ENCODE measurements around the gene HLA-DPA1. TPM values are rescaled to one million over a fixed set of nuclear protein-coding genes. Genes with fewer than 3 reads are reported as not detected.

HLA-DPA1 gene
- 2.2 TPM for polyA plus RNA-seq (2013, experiment 1 of 2)
- polyA plus RNA-seq (2013, experiment 2 of 2): 2.2 TPM

DNA sequence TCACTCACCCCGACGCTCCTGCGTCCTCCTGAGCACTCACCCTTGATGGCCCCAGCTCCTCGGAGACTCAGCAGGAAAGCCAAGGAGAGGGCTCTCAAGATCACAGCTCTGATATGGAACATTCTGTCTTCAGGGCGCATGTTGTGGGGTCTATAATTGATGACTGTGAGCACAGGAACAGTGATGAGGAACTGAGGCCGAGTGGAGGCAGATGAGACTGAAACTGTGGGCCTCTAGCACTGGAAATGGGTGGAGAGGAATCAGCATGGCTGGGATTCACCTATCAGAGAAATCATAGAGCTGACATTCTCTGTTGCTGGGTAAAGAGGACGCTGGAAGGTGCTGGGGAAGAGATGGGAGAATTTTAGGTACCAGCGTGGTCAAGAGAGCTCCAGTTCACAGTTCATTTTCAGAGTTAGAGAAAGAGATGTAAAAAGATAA lies at the start of gene HLA-DPA1:
TSS of gene HLA-DPA1 (minus strand) at position 219 of the 441 bp plus-strand sequence.
- Histone ChIP-seq H2BK12ac (ENCODE audit: low read length) (no peak within 1 kb of the TSS), H3K4me3 (ENCODE audit: low read length in 2 of 2) (no peak within 1 kb of the TSS), H3K23ac (ENCODE audit: low read depth, low read length, poor library complexity) (no peak within 1 kb of the TSS), H2BK120ac (ENCODE audit: low read depth, low read length) (no peak within 1 kb of the TSS), H4K91ac (ENCODE audit: low read depth, low read length, poor library complexity) (no peak within 1 kb of the TSS), H3K79me1 (ENCODE audit: low read depth, low read length) (no peaks in the 10 kb centered on the region), H2AFZ (ENCODE audit: low read length) (peak within 1 kb of the TSS; percentile 49), H4K8ac (ENCODE audit: low read depth, low read length) (no peak within 1 kb of the TSS), H2AK5ac (ENCODE audit: low read depth, low read length) (no peak within 1 kb of the TSS), H2BK5ac (ENCODE audit: low read length) (no peak within 1 kb of the TSS), H3K27me3 (ENCODE audit: control insufficient read depth in 3 of 3, insufficient read depth in 3 of 3, low read depth in 1 of 3, low read length in 3 of 3) (peaks cover 0 to 10% (median 0%) of the 10 kb centered on the region in 3 experiments), H3K36me3 (replicated peaks in 1 of 2; ENCODE audit: control insufficient read depth in 2 of 2, insufficient read depth in 2 of 2, low read length in 2 of 2) (no peaks in the 10 kb centered on the region), H3K4ac (ENCODE audit: low read length) (no peak within 1 kb of the TSS), H3K27ac (replicated peaks; ENCODE audit: low read length) (no peak within 1 kb of the TSS), H3K18ac (ENCODE audit: low read length) (no peak within 1 kb of the TSS), H3K4me1 (ENCODE audit: control insufficient read depth in 2 of 2, insufficient read depth in 1 of 2, low read depth in 1 of 2, low read length in 2 of 2) (no peaks in the 10 kb centered on the region), H3K9ac (ENCODE audit: low read depth, low read length, poor library complexity) (no peak within 1 kb of the TSS), H3K14ac (ENCODE audit: low read length) (no peak within 1 kb of the TSS), H2BK15ac (ENCODE audit: low read length) (no peak within 1 kb of the TSS), H3K9me3 (replicated peaks in 1 of 2; ENCODE audit: control insufficient read depth in 2 of 2, insufficient read depth in 1 of 2, low read depth in 1 of 2, low read length in 2 of 2) (no peaks in the 10 kb centered on the region), H3K4me2 (ENCODE audit: insufficient read depth, low read length, poor library complexity, severe bottlenecking) (no peak within 1 kb of the TSS)
- no peak for DNase-seq (ENCODE audit: low spot score)
- no CpG with 5 or more reads among the region's 8 CpGs for WGBS, 2 donors (ENCODE audit: extremely low coverage in 2 of 2, insufficient read length in 2 of 2, insufficient replicate concordance in 1 of 2)

DNA sequence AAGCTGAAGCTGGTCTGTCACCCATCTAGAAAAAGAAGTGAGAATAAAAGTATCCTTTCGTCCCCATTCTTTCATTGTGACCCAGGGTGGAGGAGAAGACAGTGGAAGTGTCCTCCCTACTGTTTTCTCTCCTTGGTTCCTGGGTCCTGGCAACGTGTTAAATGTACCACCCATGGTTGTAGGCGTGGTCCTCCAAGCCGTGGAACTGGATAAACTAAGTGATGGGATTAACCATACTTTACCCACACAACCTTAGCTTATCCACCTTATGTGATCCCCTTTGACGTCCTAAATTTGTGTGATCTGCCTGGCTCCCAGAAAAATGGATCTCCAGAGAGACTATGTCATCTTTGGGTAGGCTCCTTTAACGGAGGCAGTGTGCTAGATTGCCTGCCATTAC lies 49.7 kb upstream of the HLA-DPA1 start:
- Histone ChIP-seq H2BK12ac (ENCODE audit: low read length) (no peak overlapping the region), H3K4ac (ENCODE audit: low read length) (no peak overlapping the region), H3K27me3 (ENCODE audit: control insufficient read depth in 3 of 3, insufficient read depth in 3 of 3, low read depth in 1 of 3, low read length in 3 of 3) (peaks cover 0 to 29% (median 0%) of the 10 kb centered on the region in 3 experiments), H3K4me3 (ENCODE audit: low read length in 2 of 2) (no peak overlapping the region), H2BK15ac (ENCODE audit: low read length) (no peak overlapping the region), H2AFZ (ENCODE audit: low read length) (no peak overlapping the region), H2BK120ac (ENCODE audit: low read depth, low read length) (no peak overlapping the region), H3K9ac (ENCODE audit: low read depth, low read length, poor library complexity) (no peak overlapping the region), H3K79me1 (ENCODE audit: low read depth, low read length) (no peaks in the 10 kb centered on the region), H3K9me3 (replicated peaks in 1 of 2; ENCODE audit: control insufficient read depth in 2 of 2, insufficient read depth in 1 of 2, low read depth in 1 of 2, low read length in 2 of 2) (peaks cover 9 to 10% of the 10 kb centered on the region in 2 donors), H3K4me1 (ENCODE audit: control insufficient read depth in 2 of 2, insufficient read depth in 1 of 2, low read depth in 1 of 2, low read length in 2 of 2) (no peaks in the 10 kb centered on the region), H3K36me3 (replicated peaks in 1 of 2; ENCODE audit: control insufficient read depth in 2 of 2, insufficient read depth in 2 of 2, low read length in 2 of 2) (no peaks in the 10 kb centered on the region), H3K14ac (ENCODE audit: low read length) (no peak overlapping the region), H2AK5ac (ENCODE audit: low read depth, low read length) (no peak overlapping the region), H2BK5ac (ENCODE audit: low read length) (no peak overlapping the region), H3K23ac (ENCODE audit: low read depth, low read length, poor library complexity) (no peak overlapping the region), H4K8ac (ENCODE audit: low read depth, low read length) (no peak overlapping the region), H3K18ac (ENCODE audit: low read length) (no peak overlapping the region), H3K27ac (replicated peaks; ENCODE audit: low read length) (no peak overlapping the region), H3K4me2 (ENCODE audit: insufficient read depth, low read length, poor library complexity, severe bottlenecking) (no peak overlapping the region), H4K91ac (ENCODE audit: low read depth, low read length, poor library complexity) (no peak overlapping the region)
- WGBS, 2 donors (ENCODE audit: extremely low coverage in 2 of 2, insufficient read length in 2 of 2, insufficient replicate concordance in 1 of 2): no CpG with 5 or more reads among the region's 6 CpGs
- no peak for DNase-seq (ENCODE audit: low spot score)

DNA sequence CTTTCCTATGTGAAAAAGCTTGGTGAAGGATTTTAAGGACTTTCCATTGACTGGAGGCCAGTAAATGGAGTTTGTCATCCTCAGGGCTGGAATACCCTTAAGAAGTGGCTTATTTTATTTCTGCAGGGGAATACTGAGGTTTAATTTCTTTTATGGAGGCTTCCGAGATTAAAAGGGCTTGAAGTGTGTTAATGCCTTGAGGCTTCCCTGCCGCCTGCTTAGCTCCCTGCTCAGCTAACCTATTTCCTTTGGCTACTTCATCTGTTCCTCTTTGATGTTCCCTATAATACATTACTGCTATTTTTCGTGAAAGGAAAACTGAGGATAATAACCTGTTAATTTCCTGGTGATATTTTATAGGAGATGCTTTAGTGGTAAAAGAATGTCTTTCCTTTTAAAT lies 46.6 kb upstream of the HLA-DPA1 start:
- Histone ChIP-seq H2BK120ac (ENCODE audit: low read depth, low read length) (no peak overlapping the region), H3K4ac (ENCODE audit: low read length) (no peak overlapping the region), H2AFZ (ENCODE audit: low read length) (no peak overlapping the region), H3K14ac (ENCODE audit: low read length) (no peak overlapping the region), H3K79me1 (ENCODE audit: low read depth, low read length) (no peaks in the 10 kb centered on the region), H3K9ac (ENCODE audit: low read depth, low read length, poor library complexity) (no peak overlapping the region), H2BK15ac (ENCODE audit: low read length) (no peak overlapping the region), H2AK5ac (ENCODE audit: low read depth, low read length) (no peak overlapping the region), H3K4me1 (ENCODE audit: control insufficient read depth in 2 of 2, insufficient read depth in 1 of 2, low read depth in 1 of 2, low read length in 2 of 2) (peaks cover 5% of the 10 kb centered on the region in 2 donors), H3K23ac (ENCODE audit: low read depth, low read length, poor library complexity) (no peak overlapping the region), H3K4me3 (ENCODE audit: low read length in 2 of 2) (no peak overlapping the region), H4K8ac (ENCODE audit: low read depth, low read length) (no peak overlapping the region), H2BK12ac (ENCODE audit: low read length) (no peak overlapping the region), H3K4me2 (ENCODE audit: insufficient read depth, low read length, poor library complexity, severe bottlenecking) (no peak overlapping the region), H3K18ac (ENCODE audit: low read length) (no peak overlapping the region), H2BK5ac (ENCODE audit: low read length) (no peak overlapping the region), H4K91ac (ENCODE audit: low read depth, low read length, poor library complexity) (no peak overlapping the region), H3K9me3 (replicated peaks in 1 of 2; ENCODE audit: control insufficient read depth in 2 of 2, insufficient read depth in 1 of 2, low read depth in 1 of 2, low read length in 2 of 2) (peaks cover 8 to 9% of the 10 kb centered on the region in 2 donors), H3K27ac (replicated peaks; ENCODE audit: low read length) (no peak overlapping the region), H3K27me3 (ENCODE audit: control insufficient read depth in 3 of 3, insufficient read depth in 3 of 3, low read depth in 1 of 3, low read length in 3 of 3) (peaks cover 0 to 54% (median 5%) of the 10 kb centered on the region in 3 experiments), H3K36me3 (replicated peaks in 1 of 2; ENCODE audit: control insufficient read depth in 2 of 2, insufficient read depth in 2 of 2, low read length in 2 of 2) (no peaks in the 10 kb centered on the region)
- no CpG with 5 or more reads among the region's 3 CpGs for WGBS, 2 donors (ENCODE audit: extremely low coverage in 2 of 2, insufficient read length in 2 of 2, insufficient replicate concordance in 1 of 2)
- DNase-seq (ENCODE audit: low spot score): no peak

DNA sequence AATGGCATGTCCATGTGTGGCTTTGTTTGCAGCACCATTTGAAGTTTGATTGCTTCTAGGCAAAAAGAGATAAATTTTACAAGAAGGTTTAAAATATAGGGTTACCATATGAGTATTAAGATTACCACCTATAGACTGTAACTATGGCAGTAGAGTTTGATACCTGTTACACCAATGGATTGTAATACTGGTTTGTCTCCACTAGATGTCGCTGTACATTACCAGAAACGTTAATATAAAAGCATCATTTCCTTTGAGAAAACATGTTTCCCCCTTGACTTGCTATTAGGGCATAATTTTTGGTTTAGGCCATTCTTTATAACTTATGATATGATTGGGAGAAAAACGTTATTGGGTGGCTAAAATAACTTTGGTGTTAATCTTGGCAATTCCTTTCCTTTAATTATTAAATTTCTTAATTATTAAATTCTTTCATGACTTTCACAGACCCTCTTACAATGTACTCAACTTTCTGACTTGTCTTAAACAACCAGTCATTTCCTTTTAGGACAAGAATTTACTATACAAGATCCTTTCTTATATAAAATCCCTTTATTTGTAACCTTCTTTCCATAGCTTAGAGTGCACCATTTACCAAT lies 45.2 kb upstream of the HLA-DPA1 start:
- H3K4me2 ChIP-seq (ENCODE audit: insufficient read depth, low read length, poor library complexity, severe bottlenecking): no peak overlapping the region
- H3K9ac ChIP-seq (ENCODE audit: low read depth, low read length, poor library complexity): no peak overlapping the region
- H2AFZ ChIP-seq (ENCODE audit: low read length): no peak overlapping the region
- H3K4me3 ChIP-seq (ENCODE audit: low read length in 2 of 2): no peak overlapping the region
- H4K8ac ChIP-seq (ENCODE audit: low read depth, low read length): no peak overlapping the region
- no peak overlapping the region for H2BK15ac ChIP-seq (ENCODE audit: low read length)
- H3K4ac ChIP-seq (ENCODE audit: low read length): no peak overlapping the region
- no peak overlapping the region for H2BK5ac ChIP-seq (ENCODE audit: low read length)
- peaks cover 5% of the 10 kb centered on the region in 2 donors for H3K4me1 ChIP-seq (ENCODE audit: control insufficient read depth in 2 of 2, insufficient read depth in 1 of 2, low read depth in 1 of 2, low read length in 2 of 2)
- H2AK5ac ChIP-seq (ENCODE audit: low read depth, low read length): no peak overlapping the region
- H3K9me3 ChIP-seq (replicated peaks in 1 of 2; ENCODE audit: control insufficient read depth in 2 of 2, insufficient read depth in 1 of 2, low read depth in 1 of 2, low read length in 2 of 2): peaks cover 2 to 4% of the 10 kb centered on the region in 2 donors
- H3K18ac ChIP-seq (ENCODE audit: low read length): no peak overlapping the region
- no peak overlapping the region for H2BK12ac ChIP-seq (ENCODE audit: low read length)
- WGBS, 2 donors (ENCODE audit: extremely low coverage in 2 of 2, insufficient read length in 2 of 2, insufficient replicate concordance in 1 of 2): no CpG with 5 or more reads among the region's 3 CpGs
- no peak overlapping the region for H2BK120ac ChIP-seq (ENCODE audit: low read depth, low read length)
- no peak overlapping the region for H3K27ac ChIP-seq (replicated peaks; ENCODE audit: low read length)
- H3K14ac ChIP-seq (ENCODE audit: low read length): no peak overlapping the region
- H3K36me3 ChIP-seq (replicated peaks in 1 of 2; ENCODE audit: control insufficient read depth in 2 of 2, insufficient read depth in 2 of 2, low read length in 2 of 2): no peaks in the 10 kb centered on the region
- peaks cover 0 to 60% (median 5%) of the 10 kb centered on the region in 3 experiments for H3K27me3 ChIP-seq (ENCODE audit: control insufficient read depth in 3 of 3, insufficient read depth in 3 of 3, low read depth in 1 of 3, low read length in 3 of 3)
- peak; percentile 52 for DNase-seq (ENCODE audit: low spot score)
- H3K79me1 ChIP-seq (ENCODE audit: low read depth, low read length): no peaks in the 10 kb centered on the region
- H4K91ac ChIP-seq (ENCODE audit: low read depth, low read length, poor library complexity): no peak overlapping the region
- no peak overlapping the region for H3K23ac ChIP-seq (ENCODE audit: low read depth, low read length, poor library complexity)
